Tibial artery (tissue), 4 donors: ENCODE results near the gene CCDC141.

Experiments used
- DNase-seq, 2 donors: peaks; one replicate each; pipeline ENCODE4 v3.0.0-alpha.2; 2019
- H3K27ac ChIP-seq, 2 donors: fragments of 200-600 bp; sonication (generic) in 1 of 2; 1 replicate in 1 of 2; 2 replicates in 1 of 2; pipeline ENCODE4 v1.5.1; 2018 to 2019; ENCODE audit warnings: mild to moderate bottlenecking in 1 of 2
- H3K27me3 ChIP-seq, 2 donors: fragments of 200-600 bp; sonication (generic) in 1 of 2; one replicate each; pipeline versions ENCODE4 v1.5.1 to v1.6.0; 2016 to 2019
- H3K36me3 ChIP-seq, 3 donors: fragments of 200-600 bp; sonication (generic) in 2 of 3; one replicate each; pipeline ENCODE4 v1.5.1; 2016 to 2019; ENCODE audit warnings: mild to moderate bottlenecking in 2 of 3
- H3K4me1 ChIP-seq, 4 donors: fragments of 200-600 bp; sonication (generic) in 2 of 4; 1 replicate in 3 of 4; 2 replicates in 1 of 4; pipeline ENCODE4 v1.5.1; 2016 to 2019
- H3K4me3 ChIP-seq, 2 donors: fragments of 200-600 bp; sonication (generic) in 1 of 2; 1 replicate in 1 of 2; 2 replicates in 1 of 2; pipeline ENCODE4 v1.5.1; 2018 to 2019; ENCODE audit warnings: mild to moderate bottlenecking in 2 of 2
- H3K9me3 ChIP-seq, 3 donors: fragments of 200-600 bp; sonication (generic) in 1 of 3; one replicate each; pipeline ENCODE4 v1.5.1; 2016 to 2019
- intact Hi-C: fragments of 100-400 bp; cut with DNase I; formaldehyde crosslinking; loops from one replicate; pipeline ENCODE4 v1.15.0; 2023; ENCODE audit warnings: low total_unique reads
- TF ChIP-seq, protein P1 (sequence below), 2 experiments: fragments of 200-600 bp in 1 of 2; fragments of 450-650 bp in 1 of 2; IDR thresholded peaks; one replicate each; pipeline ENCODE4 v1.5.1; 2017 to 2019; ENCODE audit warnings: antibody characterized with exemption in 2 of 2, mild to moderate bottlenecking in 1 of 2, moderate library complexity in 1 of 2

The CCDC141 gene

DNA sequence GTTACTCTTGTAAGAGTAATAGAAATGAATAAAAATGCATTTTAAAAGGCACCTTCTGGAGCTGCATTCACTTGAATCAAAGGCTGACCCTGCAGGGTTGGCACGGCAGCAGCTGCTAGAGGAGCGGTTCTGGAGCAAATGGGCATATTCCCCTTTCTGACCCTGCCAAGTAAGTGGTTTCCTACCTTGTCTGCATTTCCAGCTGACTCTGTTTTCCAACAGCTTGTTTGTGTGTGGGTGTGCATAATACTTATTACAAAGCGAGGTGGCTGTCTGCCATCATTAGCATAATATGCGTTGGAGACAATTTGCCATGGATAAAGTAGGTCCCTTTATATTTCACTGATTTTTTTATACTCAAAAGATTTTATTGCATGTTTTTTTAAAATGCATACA lies 221.5 kb downstream of the CCDC141 start:
- TF ChIP-seq, protein P1, sequence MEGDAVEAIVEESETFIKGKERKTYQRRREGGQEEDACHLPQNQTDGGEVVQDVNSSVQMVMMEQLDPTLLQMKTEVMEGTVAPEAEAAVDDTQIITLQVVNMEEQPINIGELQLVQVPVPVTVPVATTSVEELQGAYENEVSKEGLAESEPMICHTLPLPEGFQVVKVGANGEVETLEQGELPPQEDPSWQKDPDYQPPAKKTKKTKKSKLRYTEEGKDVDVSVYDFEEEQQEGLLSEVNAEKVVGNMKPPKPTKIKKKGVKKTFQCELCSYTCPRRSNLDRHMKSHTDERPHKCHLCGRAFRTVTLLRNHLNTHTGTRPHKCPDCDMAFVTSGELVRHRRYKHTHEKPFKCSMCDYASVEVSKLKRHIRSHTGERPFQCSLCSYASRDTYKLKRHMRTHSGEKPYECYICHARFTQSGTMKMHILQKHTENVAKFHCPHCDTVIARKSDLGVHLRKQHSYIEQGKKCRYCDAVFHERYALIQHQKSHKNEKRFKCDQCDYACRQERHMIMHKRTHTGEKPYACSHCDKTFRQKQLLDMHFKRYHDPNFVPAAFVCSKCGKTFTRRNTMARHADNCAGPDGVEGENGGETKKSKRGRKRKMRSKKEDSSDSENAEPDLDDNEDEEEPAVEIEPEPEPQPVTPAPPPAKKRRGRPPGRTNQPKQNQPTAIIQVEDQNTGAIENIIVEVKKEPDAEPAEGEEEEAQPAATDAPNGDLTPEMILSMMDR (IDR thresholded peaks at IDR 0.05): no peak
- H3K4me3 ChIP-seq: peak overlapping the region in 1 of 2 donors; percentile 14
- no peaks in the 10 kb centered on the region for H3K27me3 ChIP-seq
- no peaks in the 10 kb centered on the region for H3K36me3 ChIP-seq
- H3K4me1 ChIP-seq: peaks cover 0 to 31% (median 5%) of the 10 kb centered on the region in 4 donors
- intact Hi-C loops: no loop called here
- H3K27ac ChIP-seq: peak overlapping the region; percentile 39 to 41
- no peaks in the 10 kb centered on the region for H3K9me3 ChIP-seq
- DNase-seq: no peak

DNA sequence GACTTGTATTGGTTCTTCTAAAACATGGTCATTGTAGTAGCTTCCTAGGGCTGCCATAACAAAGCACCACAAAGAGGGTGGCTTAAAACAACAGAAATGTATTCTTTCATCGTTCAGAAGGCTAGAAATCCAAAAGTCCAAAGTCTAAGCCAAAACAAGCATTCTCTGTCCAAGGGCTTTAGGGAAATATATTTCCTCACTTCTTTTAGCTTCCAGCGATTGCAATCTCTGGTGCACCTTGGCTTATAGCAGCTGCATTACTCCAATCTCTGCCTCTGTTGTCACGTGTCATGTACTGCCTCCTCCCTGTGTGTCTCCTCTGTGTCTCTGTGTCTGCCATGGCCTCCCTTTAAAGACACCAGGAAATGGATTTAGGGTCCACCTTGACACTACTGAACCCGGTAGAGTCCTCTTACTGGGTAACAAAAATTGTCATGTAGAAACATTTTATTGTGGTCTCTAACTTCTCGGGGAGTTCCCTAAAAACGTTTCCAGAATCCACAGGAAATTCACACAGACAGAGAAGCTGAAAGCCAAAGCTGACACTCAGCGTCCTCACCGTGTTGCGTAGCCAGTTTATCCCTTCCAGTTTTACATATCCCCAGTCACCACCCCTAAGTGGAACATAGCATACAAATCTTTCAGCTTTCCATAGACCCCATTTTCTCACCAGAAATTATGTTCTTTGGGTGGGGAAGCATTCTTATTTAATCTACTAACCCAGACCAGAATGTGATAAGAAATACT lies 222.0 kb downstream of the CCDC141 start:
- Histone ChIP-seq H3K4me3 (peak overlapping the region; percentile 14 to 21), H3K4me1 (peaks cover 0 to 31% (median 5%) of the 10 kb centered on the region in 4 donors), H3K27me3 (no peaks in the 10 kb centered on the region), H3K36me3 (no peaks in the 10 kb centered on the region), H3K27ac (peak overlapping the region; percentile 39 to 41), H3K9me3 (no peaks in the 10 kb centered on the region)
- TF ChIP-seq, protein P1 (IDR thresholded peaks at IDR 0.05): no peak
- peak in 1 of 2 donors; percentile 45 for DNase-seq
- intact Hi-C loops: no loop called here

DNA sequence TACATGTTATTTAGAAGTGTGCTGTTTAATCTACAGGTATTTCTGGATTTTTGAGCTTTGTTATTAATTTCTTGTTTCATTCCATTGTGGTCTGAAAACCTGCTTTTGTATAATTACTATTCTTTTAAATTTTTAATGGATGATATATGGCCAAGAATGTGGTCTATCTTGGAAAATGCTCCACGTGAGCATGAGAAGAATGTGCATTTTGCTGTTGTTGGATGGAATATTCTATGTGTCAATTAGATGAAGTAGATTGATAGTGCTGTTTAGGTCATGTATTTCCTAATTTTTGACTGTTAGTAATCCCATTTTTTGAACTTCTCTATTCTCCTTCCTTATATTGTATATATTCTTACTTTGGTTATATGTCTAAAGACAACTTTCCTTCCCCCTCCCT lies 222.8 kb downstream of the CCDC141 start:
- intact Hi-C loops: no loop called here

DNA sequence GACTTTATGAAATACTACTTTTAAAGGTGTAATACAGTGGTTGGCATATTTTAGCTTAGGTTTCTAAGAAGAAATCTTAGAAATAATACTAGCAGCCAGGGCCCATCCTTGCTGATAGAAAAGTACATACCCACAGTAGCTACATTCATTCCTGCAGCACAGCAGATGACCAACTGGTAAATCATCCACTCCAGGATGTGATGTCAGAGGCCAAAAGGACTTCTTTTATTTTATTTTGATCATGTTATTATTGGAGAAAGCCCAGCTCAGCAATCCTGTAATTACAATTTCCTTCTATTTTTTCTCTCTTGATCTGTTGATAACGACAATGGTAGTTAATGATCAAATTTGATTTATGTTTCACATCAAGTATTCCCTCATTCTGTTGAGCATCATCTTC lies 224.8 kb downstream of the CCDC141 start:
- no peaks in the 10 kb centered on the region for H3K36me3 ChIP-seq
- H3K4me3 ChIP-seq: no peak overlapping the region
- H3K9me3 ChIP-seq: no peaks in the 10 kb centered on the region
- DNase-seq: no peak
- H3K27ac ChIP-seq: no peak overlapping the region
- H3K27me3 ChIP-seq: no peaks in the 10 kb centered on the region
- intact Hi-C loops: no loop called here
- peaks cover 0 to 30% (median 5%) of the 10 kb centered on the region in 4 donors for H3K4me1 ChIP-seq
- TF ChIP-seq, protein P1 (IDR thresholded peaks at IDR 0.05): no peak

More for the DNA sequence above, 222.8 kb downstream of the CCDC141 start:
- H3K4me1 ChIP-seq: peaks cover 0 to 31% (median 5%) of the 10 kb centered on the region in 4 donors
- H3K4me3 ChIP-seq: no peak overlapping the region
- TF ChIP-seq, protein P1 (IDR thresholded peaks at IDR 0.05): no peak
- DNase-seq: no peak
- H3K27me3 ChIP-seq: no peaks in the 10 kb centered on the region
- no peaks in the 10 kb centered on the region for H3K9me3 ChIP-seq
- H3K36me3 ChIP-seq: no peaks in the 10 kb centered on the region
- no peak overlapping the region for H3K27ac ChIP-seq

DNA sequence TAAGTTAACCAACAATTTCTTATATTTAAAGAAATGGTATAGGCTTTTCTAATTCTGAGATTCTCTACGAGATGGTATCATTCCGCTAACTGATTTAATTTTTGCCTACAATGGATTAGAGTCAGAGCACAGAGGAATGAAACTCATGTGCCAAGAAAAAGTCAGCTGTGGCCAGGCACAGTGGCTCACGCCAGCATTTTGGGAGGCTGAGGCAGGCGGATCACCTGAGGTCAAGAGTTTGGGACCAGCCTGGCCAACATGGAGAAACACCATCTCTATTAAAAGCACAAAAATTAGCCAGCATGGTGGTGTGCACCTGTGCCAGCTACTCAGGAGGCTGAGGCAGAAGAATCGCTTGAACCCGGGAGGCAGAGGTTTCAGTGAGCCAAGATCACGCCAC lies 225.8 kb downstream of the CCDC141 start:
- H3K4me1 ChIP-seq: peaks cover 0 to 30% (median 5%) of the 10 kb centered on the region in 4 donors
- intact Hi-C loops: no loop called here
- H3K27me3 ChIP-seq: no peaks in the 10 kb centered on the region
- H3K36me3 ChIP-seq: no peaks in the 10 kb centered on the region
- H3K27ac ChIP-seq: no peak overlapping the region
- H3K4me3 ChIP-seq: no peak overlapping the region
- no peaks in the 10 kb centered on the region for H3K9me3 ChIP-seq
- DNase-seq: no peak
- TF ChIP-seq, protein P1 (IDR thresholded peaks at IDR 0.05): no peak
